Endometrial microvascular endothelial cells (primary cell): Measurements from ENCODE around the gene ACAT2. TPM values are rescaled to one million over a fixed set of nuclear protein-coding genes. Genes with fewer than 3 reads are reported as not detected.

Experiments
- in situ Hi-C: cut with HindIII; loops from 2 replicates; pipeline ENCODE4 v1.10.0; 2017; ENCODE audit warnings: low sequenced_read_pairs, low pct_unique_long_range_greater_than_20kb; ENCODE audit errors: inconsistent ontology term
- total RNA-seq: library from RNA; depleted of rRNA; stranded (reverse); fragments of >200 nt; gene quantifications from one replicate; pipeline ENCODE4 v1.2.3, GENCODE V29; 2015; ENCODE audit errors: inconsistent ontology term

ACAT2 gene
- total RNA-seq, 1 donor from 2014 or later: 24.8 TPM

- in situ Hi-C loops: no loop called here
These were observed 65.3 kb downstream of the ACAT2 start for GRCh38 chr6:159826968-159827647.

GRCh38 chr6:159828074-159828473 is 66.2 kb downstream of the ACAT2 start:
- in situ Hi-C loops: no loop called here

Other genes starting within 250 kb of the ACAT2 start
- 111 TPM for gene SOD2, start 68.8 kb upstream of the ACAT2 start, total RNA-seq
- 52.8 TPM for gene WTAP, start 34.5 kb upstream of the ACAT2 start, total RNA-seq
- 324 TPM for gene TCP1, start 27.6 kb downstream of the ACAT2 start, total RNA-seq
- 155 TPM for gene MRPL18, start 28.4 kb downstream of the ACAT2 start, total RNA-seq
- gene PNLDC1, start 38.2 kb downstream of the ACAT2 start, total RNA-seq: not detected
- gene MAS1, start 128.9 kb downstream of the ACAT2 start, total RNA-seq: not detected
- gene IGF2R, start 207.0 kb downstream of the ACAT2 start, total RNA-seq: 23.5 TPM